Activated T-cell treated with anti-CD3 and anti-CD28 coated beads, Interleukin-2, amount 50 U/mL, for 24 hours (primary cell): ENCODE measurements around the gene TSEN15.
"Not testable (repeated sequence)": the region's sequence is repeated elsewhere in the genome, so short reads cannot be mapped to it uniquely, and the experiment has no call there.

Source experiments
- DNase-seq: peaks from one replicate; pipeline ENCODE4 v3.0.0-alpha.2; 2020
- H3K27ac Mint-ChIP-seq: 2 replicates; pipeline ENCODE4 v1.8.0; 2020; ENCODE audit warnings: mild to moderate bottlenecking, mixed read lengths
- H3K27me3 Mint-ChIP-seq: 2 replicates; pipeline ENCODE4 v1.8.0; 2020; ENCODE audit warnings: mixed read lengths
- H3K36me3 Mint-ChIP-seq: 2 replicates; pipeline ENCODE4 v1.8.0; 2020; ENCODE audit warnings: low read depth, mixed read lengths
- H3K4me1 Mint-ChIP-seq: 2 replicates; pipeline ENCODE4 v1.8.0; 2020; ENCODE audit warnings: low read depth, mixed read lengths
- H3K4me3 Mint-ChIP-seq: 2 replicates; pipeline ENCODE4 v1.8.0; 2020; ENCODE audit warnings: mild to moderate bottlenecking, moderate library complexity, mixed read lengths
- H3K9me3 Mint-ChIP-seq: 2 replicates; pipeline ENCODE4 v1.8.0; 2020; ENCODE audit warnings: mixed read lengths

The TSEN15 gene

GRCh38 chr1:184037849-184038591 is 13.5 kb upstream of the TSEN15 start:
- DNase-seq: no peak
- no peaks in the 10 kb centered on the region for H3K9me3 Mint-ChIP-seq
- no peaks in the 10 kb centered on the region for H3K36me3 Mint-ChIP-seq
- H3K4me1 Mint-ChIP-seq: peaks cover 24% of the 10 kb centered on the region
- H3K27me3 Mint-ChIP-seq: peaks cover 79% of the 10 kb centered on the region
- H3K27ac Mint-ChIP-seq: no peak overlapping the region
- peak overlapping the region; percentile 56 for H3K4me3 Mint-ChIP-seq

GRCh38 chr1:184039126-184039525 is 12.4 kb upstream of the TSEN15 start:
- no peak for DNase-seq
- Mint-ChIP-seq H3K4me1 (peaks cover 19% of the 10 kb centered on the region), H3K27me3 (peaks cover 80% of the 10 kb centered on the region), H3K9me3 (no peaks in the 10 kb centered on the region), H3K27ac (no peak overlapping the region), H3K36me3 (no peaks in the 10 kb centered on the region), H3K4me3 (no peak overlapping the region)

- no peak overlapping the region for H3K4me3 Mint-ChIP-seq
- no peak for DNase-seq
- no peaks in the 10 kb centered on the region for H3K36me3 Mint-ChIP-seq
- H3K27ac Mint-ChIP-seq: no peak overlapping the region
- no peaks in the 10 kb centered on the region for H3K9me3 Mint-ChIP-seq
- peaks cover 8% of the 10 kb centered on the region for H3K4me1 Mint-ChIP-seq
- H3K27me3 Mint-ChIP-seq: peaks cover 55% of the 10 kb centered on the region
Measured at GRCh38 chr1:184041731-184042130, 9.8 kb upstream of the TSEN15 start.

GRCh38 chr1:184043315-184043714 is 8.2 kb upstream of the TSEN15 start:
- H3K36me3 Mint-ChIP-seq, H3K27ac Mint-ChIP-seq, H3K4me1 Mint-ChIP-seq, H3K9me3 Mint-ChIP-seq, DNase-seq, H3K4me3 Mint-ChIP-seq: not testable (repeated sequence)
- peaks cover 48% of the 10 kb centered on the region for H3K27me3 Mint-ChIP-seq

- Mint-ChIP-seq H3K4me1 (no peaks in the 10 kb centered on the region), H3K27ac (no peak overlapping the region), H3K36me3 (no peaks in the 10 kb centered on the region), H3K4me3 (no peak overlapping the region), H3K27me3 (peaks cover 43% of the 10 kb centered on the region), H3K9me3 (no peaks in the 10 kb centered on the region)
- DNase-seq: no peak
Measured at GRCh38 chr1:184044603-184045376, 6.7 kb upstream of the TSEN15 start.

- H3K27me3 Mint-ChIP-seq: peaks cover 22% of the 10 kb centered on the region
- H3K27ac Mint-ChIP-seq, H3K9me3 Mint-ChIP-seq, DNase-seq, H3K4me3 Mint-ChIP-seq: not testable (repeated sequence)
- peaks cover 15% of the 10 kb centered on the region for H3K4me1 Mint-ChIP-seq
- peaks cover 20% of the 10 kb centered on the region for H3K36me3 Mint-ChIP-seq
Measured at GRCh38 chr1:184047541-184047940, 4.0 kb upstream of the TSEN15 start.

- Mint-ChIP-seq H3K36me3 (peaks cover 23% of the 10 kb centered on the region), H3K4me3 (no peak overlapping the region), H3K4me1 (peaks cover 24% of the 10 kb centered on the region), H3K27ac (no peak overlapping the region), H3K9me3 (peaks cover 4% of the 10 kb centered on the region), H3K27me3 (peaks cover 10% of the 10 kb centered on the region)
- no peak for DNase-seq
Measured at GRCh38 chr1:184048561-184049240, 2.8 kb upstream of the TSEN15 start.

GRCh38 chr1:184049291-184049690 is 2.2 kb upstream of the TSEN15 start:
- no peak overlapping the region for H3K27ac Mint-ChIP-seq
- peaks cover 27% of the 10 kb centered on the region for H3K36me3 Mint-ChIP-seq
- peaks cover 9% of the 10 kb centered on the region for H3K27me3 Mint-ChIP-seq
- no peak overlapping the region for H3K4me3 Mint-ChIP-seq
- no peak for DNase-seq
- H3K9me3 Mint-ChIP-seq: peaks cover 4% of the 10 kb centered on the region
- peaks cover 28% of the 10 kb centered on the region for H3K4me1 Mint-ChIP-seq

GRCh38 chr1:184049836-184050468 is 1.6 kb upstream of the TSEN15 start:
- H3K9me3 Mint-ChIP-seq: peaks cover 4% of the 10 kb centered on the region
- peak overlapping the region; percentile 46 for H3K4me3 Mint-ChIP-seq
- peak overlapping the region; percentile 57 for H3K27ac Mint-ChIP-seq
- no peak for DNase-seq
- H3K4me1 Mint-ChIP-seq: peaks cover 30% of the 10 kb centered on the region
- peaks cover 9% of the 10 kb centered on the region for H3K27me3 Mint-ChIP-seq
- peaks cover 34% of the 10 kb centered on the region for H3K36me3 Mint-ChIP-seq

GRCh38 chr1:184050636-184051035 is 894 bp upstream of the TSEN15 start:
- Mint-ChIP-seq H3K27ac (peak overlapping the region; percentile 99), H3K27me3 (peaks cover 9% of the 10 kb centered on the region), H3K36me3 (peaks cover 38% of the 10 kb centered on the region), H3K4me3 (peak overlapping the region; percentile 93), H3K9me3 (peaks cover 4% of the 10 kb centered on the region), H3K4me1 (peaks cover 33% of the 10 kb centered on the region)
- DNase-seq: no peak

GRCh38 chr1:184051138-184051484 is 419 bp upstream of the TSEN15 start:
- Mint-ChIP-seq H3K27me3 (peaks cover 9% of the 10 kb centered on the region), H3K9me3 (peaks cover 4% of the 10 kb centered on the region), H3K4me1 (peaks cover 33% of the 10 kb centered on the region), H3K36me3 (peaks cover 41% of the 10 kb centered on the region), H3K27ac (peak overlapping the region; percentile 99), H3K4me3 (peak overlapping the region; percentile 93)
- no peak for DNase-seq

GRCh38 chr1:184052194-184052559 is 647 bp downstream of the TSEN15 start:
- Mint-ChIP-seq H3K27ac (peak overlapping the region; percentile 99), H3K9me3 (peaks cover 4% of the 10 kb centered on the region), H3K4me1 (peaks cover 40% of the 10 kb centered on the region), H3K27me3 (peaks cover 9% of the 10 kb centered on the region), H3K36me3 (peaks cover 51% of the 10 kb centered on the region), H3K4me3 (peak overlapping the region; percentile 93)
- no peak for DNase-seq

- Mint-ChIP-seq H3K27ac (peak overlapping the region; percentile 63), H3K27me3 (peaks cover 9% of the 10 kb centered on the region), H3K9me3 (peaks cover 4% of the 10 kb centered on the region), H3K4me3 (peak overlapping the region; percentile 93), H3K36me3 (peaks cover 52% of the 10 kb centered on the region), H3K4me1 (peaks cover 41% of the 10 kb centered on the region)
- DNase-seq: no peak
Measured at GRCh38 chr1:184052750-184053149, 1.2 kb downstream of the TSEN15 start.

GRCh38 chr1:184053881-184054280 is 2.4 kb downstream of the TSEN15 start:
- DNase-seq: no peak
- Mint-ChIP-seq H3K27ac (no peak overlapping the region), H3K4me3 (peak overlapping the region; percentile 21), H3K36me3 (peaks cover 53% of the 10 kb centered on the region), H3K27me3 (peaks cover 8% of the 10 kb centered on the region), H3K4me1 (peaks cover 42% of the 10 kb centered on the region), H3K9me3 (peaks cover 4% of the 10 kb centered on the region)
